ENCODE data around the gene ASGR2.
"Not testable (repeated sequence)": the region's sequence is repeated elsewhere in the genome, so short reads cannot be mapped to it uniquely, and the experiment has no call there.

The ASGR2 gene

GRCh38 chr17:7095625-7096024, 19.0 kb downstream of the ASGR2 start:
- H3K4me3 ChIP-seq (replicated peaks; ENCODE audit: low read depth, low read length) = no peak overlapping the region
- TF ChIP-seq CTCF (IDR thresholded peaks at IDR 0.05; ENCODE audit: low read length, missing control alignments) = no peak
- DNase-seq (ENCODE audit: low read depth) = no peak

GRCh38 chr17:7094652-7095019, 20.0 kb downstream of the ASGR2 start:
- TF ChIP-seq CTCF (IDR thresholded peaks at IDR 0.05; ENCODE audit: low read length, missing control alignments) = no peak
- no peak overlapping the region for H3K4me3 ChIP-seq (replicated peaks; ENCODE audit: low read depth, low read length)
- no peak for DNase-seq (ENCODE audit: low read depth)

- not testable (repeated sequence) for H3K4me3 ChIP-seq (replicated peaks; ENCODE audit: low read depth, low read length); DNase-seq (ENCODE audit: low read depth)
These were observed 23.2 kb downstream of the ASGR2 start for GRCh38 chr17:7091311-7092005.

GRCh38 chr17:7089570-7089969, 25.1 kb downstream of the ASGR2 start:
- not testable (repeated sequence) for H3K4me3 ChIP-seq (replicated peaks; ENCODE audit: low read depth, low read length); DNase-seq (ENCODE audit: low read depth)

- not testable (repeated sequence) for DNase-seq (ENCODE audit: low read depth)
These were observed 26.2 kb downstream of the ASGR2 start for GRCh38 chr17:7088442-7088841.

GRCh38 chr17:7084088-7084487, 30.5 kb downstream of the ASGR2 start:
- no peak overlapping the region for H3K4me3 ChIP-seq (replicated peaks; ENCODE audit: low read depth, low read length)

More at GRCh38 chr17:7088442-7088841, 26.2 kb downstream of the ASGR2 start:
- H3K4me3 ChIP-seq (replicated peaks; ENCODE audit: low read depth, low read length) = not testable (repeated sequence)

GRCh38 chr17:7083592-7083991, 31.0 kb downstream of the ASGR2 start:
- no peak for DNase-seq (ENCODE audit: low read depth)
- no peak overlapping the region for H3K4me3 ChIP-seq (replicated peaks; ENCODE audit: low read depth, low read length)
- no peak for TF ChIP-seq CTCF (IDR thresholded peaks at IDR 0.05; ENCODE audit: low read length, missing control alignments)

More at GRCh38 chr17:7084088-7084487, 30.5 kb downstream of the ASGR2 start:
- DNase-seq (ENCODE audit: low read depth) = peak; percentile 40
- TF ChIP-seq CTCF (IDR thresholded peaks at IDR 0.05; ENCODE audit: low read length, missing control alignments) = no peak

- no peak overlapping the region for H3K4me3 ChIP-seq (replicated peaks; ENCODE audit: low read depth, low read length)
- no peak for DNase-seq (ENCODE audit: low read depth)
- no peak for TF ChIP-seq CTCF (IDR thresholded peaks at IDR 0.05; ENCODE audit: low read length, missing control alignments)
These were observed 33.1 kb downstream of the ASGR2 start for GRCh38 chr17:7081341-7082062.
